Brain microvascular endothelial cell (primary cell): ENCODE data around the gene ABHD12.

Experiments
- DNase-seq: peaks from one replicate; pipeline ENCODE4 v3.0.0-alpha.2; 2020
- H3K27ac ChIP-seq: fragments of 250-450 bp; sonication (Bioruptor Pico); 2 replicates; pipeline ENCODE4 v1.5.1; 2020; ENCODE audit warnings: mild to moderate bottlenecking, moderate library complexity
- H3K27me3 ChIP-seq: fragments of 250-450 bp; sonication (Bioruptor Pico); replicated peaks from 2 replicates; pipeline ENCODE4 v1.5.1; 2020; ENCODE audit warnings: mild to moderate bottlenecking
- H3K36me3 ChIP-seq: fragments of 250-450 bp; sonication (Bioruptor Pico); replicated peaks from 2 replicates; pipeline ENCODE4 v1.5.1; 2020; ENCODE audit warnings: mild to moderate bottlenecking
- H3K4me3 ChIP-seq: 2 replicates; pipeline ENCODE4 v1.5.1; 2011; ENCODE audit warnings: low read depth, mild to moderate bottlenecking, control low read depth, low read length, moderate library complexity
- in situ Hi-C: cut with HindIII; loops from 2 replicates; pipeline ENCODE4 v1.10.0; 2017; ENCODE audit warnings: low sequenced_read_pairs, low pct_ligation_motif_present
- TF ChIP-seq, protein P1 (sequence below): IDR thresholded peaks from 2 replicates; pipeline ENCODE4 v1.5.1; 2011; ENCODE audit warnings: low read depth, mild to moderate bottlenecking, moderate library complexity, low read length, control low read depth, inconsistent platforms; ENCODE audit errors: missing control alignments

Gene ABHD12

GRCh38 chr20:25374842-25375241, 15.8 kb downstream of the ABHD12 start:
- no peak overlapping the region for H3K27ac ChIP-seq
- no peak for DNase-seq
- TF ChIP-seq, protein P1, sequence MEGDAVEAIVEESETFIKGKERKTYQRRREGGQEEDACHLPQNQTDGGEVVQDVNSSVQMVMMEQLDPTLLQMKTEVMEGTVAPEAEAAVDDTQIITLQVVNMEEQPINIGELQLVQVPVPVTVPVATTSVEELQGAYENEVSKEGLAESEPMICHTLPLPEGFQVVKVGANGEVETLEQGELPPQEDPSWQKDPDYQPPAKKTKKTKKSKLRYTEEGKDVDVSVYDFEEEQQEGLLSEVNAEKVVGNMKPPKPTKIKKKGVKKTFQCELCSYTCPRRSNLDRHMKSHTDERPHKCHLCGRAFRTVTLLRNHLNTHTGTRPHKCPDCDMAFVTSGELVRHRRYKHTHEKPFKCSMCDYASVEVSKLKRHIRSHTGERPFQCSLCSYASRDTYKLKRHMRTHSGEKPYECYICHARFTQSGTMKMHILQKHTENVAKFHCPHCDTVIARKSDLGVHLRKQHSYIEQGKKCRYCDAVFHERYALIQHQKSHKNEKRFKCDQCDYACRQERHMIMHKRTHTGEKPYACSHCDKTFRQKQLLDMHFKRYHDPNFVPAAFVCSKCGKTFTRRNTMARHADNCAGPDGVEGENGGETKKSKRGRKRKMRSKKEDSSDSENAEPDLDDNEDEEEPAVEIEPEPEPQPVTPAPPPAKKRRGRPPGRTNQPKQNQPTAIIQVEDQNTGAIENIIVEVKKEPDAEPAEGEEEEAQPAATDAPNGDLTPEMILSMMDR, result no peak
- no peaks in the 10 kb centered on the region for H3K27me3 ChIP-seq
- H3K4me3 ChIP-seq, result no peak overlapping the region
- in situ Hi-C loops, result no loop called here
- H3K36me3 ChIP-seq, result no peaks in the 10 kb centered on the region

- Histone ChIP-seq H3K27ac (peak overlapping the region; percentile 62), H3K4me3 (no peak overlapping the region), H3K27me3 (no peaks in the 10 kb centered on the region), H3K36me3 (no peaks in the 10 kb centered on the region)
- TF ChIP-seq, protein P1, result no peak
- peak; percentile 95 for DNase-seq
- in situ Hi-C loops, result no loop called here
Measured at GRCh38 chr20:25372584-25373336, 17.9 kb downstream of the ABHD12 start.

- no peak for DNase-seq
- TF ChIP-seq, protein P1, result no peak
- Histone ChIP-seq H3K27ac (no peak overlapping the region), H3K27me3 (no peaks in the 10 kb centered on the region), H3K4me3 (no peak overlapping the region), H3K36me3 (no peaks in the 10 kb centered on the region)
- in situ Hi-C loops, result no loop called here
Measured at GRCh38 chr20:25369971-25370370, 20.7 kb downstream of the ABHD12 start.

DNA sequence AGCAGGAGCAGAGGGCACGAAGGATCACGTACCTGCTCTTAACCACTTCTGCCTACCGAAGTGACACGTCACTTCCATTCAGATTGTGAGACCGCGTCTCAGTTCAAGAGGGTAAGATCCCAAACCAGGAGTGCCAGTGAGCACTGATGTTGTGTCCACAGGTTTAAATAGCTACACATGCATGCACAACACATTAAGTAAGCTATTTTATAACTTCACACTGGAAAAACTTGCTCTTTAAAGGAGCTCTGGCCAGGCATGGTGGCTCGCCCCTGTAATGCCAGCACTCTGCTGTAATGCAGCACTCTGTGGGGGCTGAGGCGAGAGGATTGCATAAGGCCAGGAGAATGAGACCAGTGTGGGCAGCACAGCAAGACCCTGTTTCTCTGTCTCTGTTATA, 21.1 kb downstream of the ABHD12 start:
- in situ Hi-C loops, result no loop called here
- Histone ChIP-seq H3K27ac (no peak overlapping the region), H3K36me3 (no peaks in the 10 kb centered on the region), H3K27me3 (no peaks in the 10 kb centered on the region), H3K4me3 (no peak overlapping the region)
- TF ChIP-seq, protein P1, result no peak
- no peak for DNase-seq

- no peak overlapping the region for H3K27ac ChIP-seq
- no peaks in the 10 kb centered on the region for H3K36me3 ChIP-seq
- no peaks in the 10 kb centered on the region for H3K27me3 ChIP-seq
- in situ Hi-C loops, result no loop called here
- TF ChIP-seq, protein P1, result no peak
- no peak for DNase-seq
- no peak overlapping the region for H3K4me3 ChIP-seq
Measured at GRCh38 chr20:25368976-25369375, 21.7 kb downstream of the ABHD12 start.

DNA sequence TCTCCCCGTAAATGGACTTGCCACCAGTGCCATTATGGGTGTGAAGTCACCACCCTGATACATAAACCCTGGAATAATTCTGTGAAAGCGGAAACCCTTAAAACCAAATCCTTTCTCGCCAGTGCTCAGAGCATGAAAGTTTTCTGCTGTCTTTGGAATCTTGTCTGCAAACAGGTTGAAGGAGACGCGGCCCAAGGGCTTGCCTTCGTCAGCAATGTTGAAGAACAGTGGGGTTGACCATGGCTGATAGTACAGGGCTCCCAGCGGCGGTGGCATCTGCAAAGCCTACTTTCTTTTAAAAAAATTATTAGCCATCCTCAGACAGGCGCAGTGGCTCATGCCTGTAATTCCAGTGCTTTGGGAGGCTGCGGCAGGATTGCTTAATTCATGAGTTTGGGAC, 22.1 kb downstream of the ABHD12 start:
- DNase-seq, result no peak
- H3K27ac ChIP-seq, result no peak overlapping the region
- no peak overlapping the region for H3K4me3 ChIP-seq
- in situ Hi-C loops, result no loop called here
- H3K27me3 ChIP-seq, result no peaks in the 10 kb centered on the region
- TF ChIP-seq, protein P1, result no peak
- H3K36me3 ChIP-seq, result no peaks in the 10 kb centered on the region
